ENCODE results near the gene PLCXD1.

DNA sequence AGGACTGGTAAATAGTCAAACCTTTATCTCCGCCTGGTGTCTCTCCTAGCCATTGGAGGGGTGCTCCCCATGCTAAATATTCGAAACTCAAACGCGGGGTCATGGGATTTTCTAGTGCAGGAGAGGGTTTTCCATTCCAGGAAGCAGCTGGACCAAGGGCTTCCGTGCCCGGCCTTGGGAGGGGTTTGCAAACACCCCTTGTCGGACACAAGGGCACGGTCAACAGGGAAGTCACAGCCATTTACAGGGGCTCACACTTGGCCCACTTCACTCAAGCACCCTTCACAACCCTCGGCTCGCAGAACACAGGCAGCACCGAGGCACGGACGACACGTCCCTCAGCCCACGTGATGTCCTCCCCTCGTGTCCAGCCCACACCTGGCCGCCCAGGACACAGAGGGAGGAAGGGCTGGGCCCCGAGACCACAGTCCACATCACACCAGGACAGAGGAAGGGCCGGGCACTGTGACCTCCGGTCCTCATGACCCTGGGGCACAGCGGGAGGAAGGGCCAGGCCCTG, 10.3 kb upstream of the PLCXD1 start:
- no peak for TF ChIP-seq GATA2 (IDR thresholded peaks at IDR 0.05; ENCODE audit: low read depth, low read length)
- no peak for TF ChIP-seq GATA3 (IDR thresholded peaks at IDR 0.05; ENCODE audit: low read depth, low read length)

Data from SH-SY5Y (cell line).